ENCODE data around the gene EIPR1.

- TF ChIP-seq POLR2A (IDR thresholded peaks at IDR 0.05) (no peak), EP300 (IDR thresholded peaks at IDR 0.05; ENCODE audit: low read depth) (no peak)
- TF ChIP-seq, protein P1, sequence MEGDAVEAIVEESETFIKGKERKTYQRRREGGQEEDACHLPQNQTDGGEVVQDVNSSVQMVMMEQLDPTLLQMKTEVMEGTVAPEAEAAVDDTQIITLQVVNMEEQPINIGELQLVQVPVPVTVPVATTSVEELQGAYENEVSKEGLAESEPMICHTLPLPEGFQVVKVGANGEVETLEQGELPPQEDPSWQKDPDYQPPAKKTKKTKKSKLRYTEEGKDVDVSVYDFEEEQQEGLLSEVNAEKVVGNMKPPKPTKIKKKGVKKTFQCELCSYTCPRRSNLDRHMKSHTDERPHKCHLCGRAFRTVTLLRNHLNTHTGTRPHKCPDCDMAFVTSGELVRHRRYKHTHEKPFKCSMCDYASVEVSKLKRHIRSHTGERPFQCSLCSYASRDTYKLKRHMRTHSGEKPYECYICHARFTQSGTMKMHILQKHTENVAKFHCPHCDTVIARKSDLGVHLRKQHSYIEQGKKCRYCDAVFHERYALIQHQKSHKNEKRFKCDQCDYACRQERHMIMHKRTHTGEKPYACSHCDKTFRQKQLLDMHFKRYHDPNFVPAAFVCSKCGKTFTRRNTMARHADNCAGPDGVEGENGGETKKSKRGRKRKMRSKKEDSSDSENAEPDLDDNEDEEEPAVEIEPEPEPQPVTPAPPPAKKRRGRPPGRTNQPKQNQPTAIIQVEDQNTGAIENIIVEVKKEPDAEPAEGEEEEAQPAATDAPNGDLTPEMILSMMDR (IDR thresholded peaks at IDR 0.05), result no peak
These were observed 237.7 kb downstream of the EIPR1 start for GRCh38 chr2:3139906-3140305.
